ENCODE measurements around the gene CT47A7.
"Not testable (repeated sequence)": the region's sequence is repeated elsewhere in the genome, so short reads cannot be mapped to it uniquely, and the experiment has no call there.

The CT47A7 gene

GRCh38 chrX:120956500-120956899, at the start of gene CT47A7:
CT47A7 (minus strand) TSS chrX:120956600; CDS start chrX:120956345, 255 bp downstream.
- DNase-seq (ENCODE audit: low spot score), result not testable (repeated sequence)

DNA sequence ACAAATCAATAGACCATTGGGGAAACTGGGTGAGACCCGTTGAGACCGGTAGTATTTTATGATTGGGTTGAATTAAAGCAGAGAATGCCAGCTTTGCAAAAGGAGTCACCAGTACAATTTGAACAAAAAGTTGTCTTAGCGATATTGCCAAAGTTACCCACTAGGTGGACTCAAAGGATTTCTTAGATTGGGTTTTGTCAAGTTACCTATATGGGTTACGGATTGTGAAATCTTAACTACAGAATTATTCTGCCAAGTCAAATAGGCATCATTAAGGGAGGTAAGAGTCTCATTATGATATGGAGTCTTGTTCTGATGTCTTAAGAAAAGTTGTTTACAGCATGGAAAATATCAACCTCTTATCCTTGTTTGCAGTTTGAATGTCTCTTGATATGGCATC, 44.2 kb upstream of the CT47A7 start:
- no peak for DNase-seq (ENCODE audit: low spot score)

GRCh38 chrX:120999413-120999812, 43.0 kb upstream of the CT47A7 start:
- DNase-seq (ENCODE audit: low spot score), result no peak

GRCh38 chrX:120985660-120986059, 29.3 kb upstream of the CT47A7 start, which contains the start of gene CT47A1:
CT47A1 (minus strand) TSS chrX:120985760; CDS start chrX:120985529, 231 bp downstream.
- not testable (repeated sequence) for DNase-seq (ENCODE audit: low spot score)
